HG03108 (cell line): ENCODE results near the gene ISCA1.
"Not testable (repeated sequence)": the region's sequence is repeated elsewhere in the genome, so short reads cannot be mapped to it uniquely, and the experiment has no call there.

Source experiments
- ATAC-seq: cut with Tn5 transposase; IDR thresholded peaks from one replicate; pipeline ENCODE4 v1.9.1; 2021; ENCODE audit warnings: moderate library complexity; ENCODE audit not compliant: unreplicated experiment

ISCA1 gene

DNA sequence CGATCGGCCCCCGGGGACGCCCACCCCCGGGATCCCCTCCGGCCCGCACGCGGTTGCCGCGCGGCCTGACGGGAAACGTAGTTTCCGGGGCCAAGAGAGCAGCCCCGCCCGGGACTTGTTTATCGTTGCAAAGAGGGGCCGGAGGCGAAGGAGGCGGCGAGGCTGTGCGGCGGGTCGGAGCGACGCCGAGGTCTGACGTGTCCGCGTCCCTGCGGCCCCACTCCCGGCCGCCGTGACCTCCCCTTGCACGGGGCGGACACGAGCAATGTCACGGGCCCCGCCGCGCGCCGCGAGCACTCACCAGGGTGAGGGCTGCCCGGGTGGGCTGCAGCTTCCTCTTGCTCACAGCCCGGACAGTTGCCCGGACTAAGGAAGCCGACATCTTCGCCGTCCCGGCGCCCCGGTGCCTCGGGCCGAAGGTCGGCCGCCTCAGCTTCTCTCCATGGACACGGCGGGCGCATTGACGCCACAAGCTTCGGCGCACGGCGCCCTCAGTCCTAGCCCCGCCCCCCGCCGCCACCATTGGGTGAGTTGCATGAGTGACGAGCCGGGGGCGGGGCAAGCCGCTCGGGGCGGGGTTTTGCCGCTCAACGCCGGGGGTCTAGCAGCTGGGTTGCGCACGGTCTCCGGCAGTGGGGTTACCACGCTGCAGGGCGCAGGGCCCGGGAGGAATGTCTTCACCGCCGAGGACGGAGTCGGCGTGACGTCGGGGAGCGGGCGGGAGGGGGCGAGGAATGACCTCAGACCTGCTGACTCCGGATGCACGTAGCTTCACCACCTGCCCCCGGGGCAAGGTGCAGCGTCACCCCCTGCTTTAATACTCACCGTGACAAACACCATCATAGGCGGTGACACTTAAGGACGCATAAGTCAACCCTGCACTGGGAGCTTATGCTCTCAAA is at the start of gene ISCA1:
ISCA1 (minus strand) TSS at position 462 of the 902 bp plus-strand sequence; CDS start at position 382, 80 bp downstream.
- ATAC-seq: peak; percentile 78

- no peak for ATAC-seq
Measured at GRCh38 chr9:86330186-86330585, 47.8 kb upstream of the ISCA1 start.

DNA sequence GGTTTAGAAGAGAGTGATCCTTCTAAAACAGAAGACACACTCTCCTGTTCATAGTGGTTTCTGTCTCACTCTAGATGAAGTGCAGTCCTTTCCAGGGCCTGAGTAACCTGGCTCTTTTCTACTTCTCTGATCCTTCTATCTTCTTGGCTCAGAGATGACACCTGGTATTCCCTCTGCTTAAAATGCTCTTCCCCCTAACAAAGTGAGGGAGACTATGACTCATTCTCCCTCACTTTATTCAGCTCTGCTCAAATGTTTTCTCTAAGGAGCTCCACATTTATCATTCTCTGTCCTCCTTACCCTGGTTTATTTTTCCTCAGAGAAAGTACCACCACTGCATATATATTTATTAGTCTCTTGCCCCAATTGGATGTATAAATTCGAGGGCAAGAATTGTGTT is 47.3 kb upstream of the ISCA1 start:
- no peak for ATAC-seq

DNA sequence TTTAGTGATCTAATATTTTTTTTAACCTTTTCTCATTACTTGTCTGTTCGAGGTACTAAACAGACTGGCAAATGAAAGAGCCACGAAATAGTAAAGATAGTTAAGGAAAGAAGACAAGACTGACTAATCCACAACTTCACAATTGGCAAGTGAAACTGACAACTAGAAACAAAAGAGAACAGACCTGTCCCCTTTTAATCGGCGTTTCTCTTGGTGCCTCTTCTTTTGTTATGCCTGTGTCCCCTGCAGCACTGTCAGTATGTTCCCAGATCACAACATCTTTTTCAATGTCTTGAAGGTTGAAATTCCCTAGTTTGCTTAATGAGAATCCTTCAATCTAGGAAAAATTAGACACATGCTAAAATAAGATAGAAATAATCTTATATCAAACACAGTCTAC is 45.8 kb upstream of the ISCA1 start:
- ATAC-seq: no peak

DNA sequence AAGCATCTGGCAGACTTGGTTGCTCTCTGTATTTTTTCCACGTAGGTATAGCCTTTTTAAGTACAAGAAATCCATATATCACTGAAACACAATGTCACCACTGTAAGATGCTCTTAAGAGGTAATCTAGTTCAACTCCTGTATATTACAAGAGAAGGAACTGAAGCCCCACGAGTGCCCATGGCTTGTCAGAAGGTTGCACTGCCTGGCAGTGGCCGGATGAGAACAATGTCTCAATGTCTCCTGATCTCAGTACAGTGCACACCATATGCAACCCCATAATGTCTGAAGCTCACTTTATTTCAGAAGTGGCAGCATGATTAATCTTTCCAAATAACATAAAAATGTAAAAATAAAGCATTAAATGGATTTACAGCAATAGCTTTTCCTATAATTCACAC is 44.2 kb upstream of the ISCA1 start:
- no peak for ATAC-seq

DNA sequence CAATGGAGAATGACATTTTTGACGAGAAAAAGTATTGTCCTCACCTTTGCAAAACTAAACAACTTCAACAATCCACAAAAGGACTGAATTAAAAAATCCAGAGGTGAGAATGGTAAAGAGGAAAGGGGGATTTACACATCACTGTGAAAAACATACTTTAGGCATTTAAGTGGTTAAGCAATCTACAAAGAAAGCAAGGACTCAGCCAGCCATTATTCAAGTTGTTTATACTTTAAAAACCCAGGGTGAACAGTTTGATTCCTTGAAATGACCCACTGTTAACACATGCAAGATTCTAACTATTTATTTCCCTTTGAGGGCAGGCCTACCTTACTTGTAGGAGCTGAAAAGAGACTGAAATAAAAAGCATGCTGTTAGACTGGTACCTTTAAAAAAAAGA is 42.6 kb upstream of the ISCA1 start:
- no peak for ATAC-seq

GRCh38 chr9:86324308-86324707 is 42.0 kb upstream of the ISCA1 start:
- ATAC-seq: no peak

- ATAC-seq: no peak
Measured at GRCh38 chr9:86322973-86323644, 40.8 kb upstream of the ISCA1 start.

DNA sequence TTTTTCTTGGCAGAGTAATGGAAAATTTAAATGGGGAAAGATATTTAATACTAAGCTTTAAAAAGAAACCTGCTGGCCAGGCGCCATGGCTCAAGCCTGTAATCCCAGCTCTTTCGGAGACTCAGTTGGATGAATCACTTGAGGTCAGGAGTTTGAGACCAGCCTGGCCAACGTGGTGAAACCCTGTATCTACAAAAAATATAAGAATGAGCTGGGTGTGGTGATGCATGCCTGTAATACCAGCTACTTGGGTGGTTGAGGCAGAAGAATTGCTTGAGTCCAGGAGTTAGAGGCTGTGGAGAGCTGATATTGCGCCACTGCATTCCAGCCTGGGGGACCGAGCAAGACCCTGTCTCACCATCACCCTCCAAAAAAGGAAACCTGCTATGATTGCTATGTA is 39.0 kb upstream of the ISCA1 start:
- no peak for ATAC-seq

DNA sequence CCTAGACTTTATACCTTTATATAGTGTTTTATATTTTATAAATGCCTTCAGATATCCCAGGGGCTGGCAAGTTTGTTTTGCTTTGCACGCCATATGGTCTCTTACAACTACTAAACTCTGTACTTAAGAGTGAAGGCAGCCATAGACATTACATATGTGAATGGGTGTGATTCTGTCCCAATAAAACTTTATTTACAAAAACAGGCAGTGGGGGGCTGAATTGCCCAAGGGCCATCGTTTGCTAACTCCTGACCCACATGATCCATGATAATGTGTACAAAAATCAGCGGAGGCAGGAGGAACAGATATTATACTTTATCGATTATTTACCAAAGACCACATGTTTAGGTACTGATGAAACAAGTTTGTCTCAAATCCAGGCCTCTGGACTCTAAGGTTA is 35.8 kb upstream of the ISCA1 start:
- ATAC-seq: no peak

DNA sequence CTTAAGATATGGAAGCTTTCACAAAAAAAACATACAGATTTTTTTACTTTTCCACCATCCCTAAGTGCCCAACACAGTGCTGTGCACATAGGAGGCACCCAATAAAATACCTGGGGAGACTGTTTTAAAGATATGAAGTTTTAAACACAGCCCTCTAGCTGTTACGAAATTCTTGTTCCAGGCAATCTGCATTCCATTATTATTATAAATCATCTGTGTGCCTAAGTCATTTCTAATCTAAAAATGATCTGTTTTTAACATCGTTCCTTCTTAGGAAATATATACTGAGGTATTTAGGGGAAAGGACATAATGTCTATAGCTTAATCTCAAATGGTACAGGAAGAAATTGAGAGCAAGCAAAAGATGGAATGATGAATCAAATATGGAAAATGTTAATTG is 32.7 kb upstream of the ISCA1 start:
- ATAC-seq: no peak

DNA sequence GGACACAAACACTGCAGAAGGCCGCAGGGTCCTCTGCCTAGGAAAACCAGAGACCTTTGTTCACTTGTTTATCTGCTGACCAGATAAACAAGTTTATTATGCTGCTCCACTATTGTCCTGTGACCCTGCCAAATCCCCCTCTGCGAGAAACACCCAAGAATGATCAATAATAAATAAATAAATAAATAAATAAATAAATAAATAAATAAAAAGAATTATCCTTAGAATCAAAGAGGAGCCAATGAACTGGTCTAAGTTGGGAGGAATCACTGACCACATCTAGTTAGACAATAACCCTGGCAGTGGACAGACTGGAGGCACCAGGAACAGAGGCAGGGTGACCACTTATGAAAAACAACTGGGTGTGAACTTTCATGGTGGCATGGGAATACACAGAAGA is 30.6 kb upstream of the ISCA1 start:
- not testable (repeated sequence) for ATAC-seq

DNA sequence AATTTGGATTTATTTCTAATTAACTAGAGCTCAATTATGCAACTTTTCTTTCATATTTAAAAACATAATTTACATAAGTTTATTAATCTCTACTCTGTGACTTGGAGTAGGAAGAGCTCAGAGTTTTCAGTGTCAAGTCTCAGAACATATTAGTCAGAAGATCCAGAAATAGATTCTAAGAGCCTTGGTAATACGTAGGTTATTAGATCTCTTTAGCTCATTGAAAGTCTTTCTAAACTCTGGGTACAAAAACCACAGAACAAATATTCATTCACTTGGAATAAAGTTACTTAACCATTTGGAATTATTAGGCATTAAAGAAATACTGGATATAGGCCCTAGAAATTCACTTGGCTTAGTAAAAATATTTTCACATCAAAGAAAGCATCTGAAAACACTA is 26.3 kb upstream of the ISCA1 start:
- no peak for ATAC-seq

DNA sequence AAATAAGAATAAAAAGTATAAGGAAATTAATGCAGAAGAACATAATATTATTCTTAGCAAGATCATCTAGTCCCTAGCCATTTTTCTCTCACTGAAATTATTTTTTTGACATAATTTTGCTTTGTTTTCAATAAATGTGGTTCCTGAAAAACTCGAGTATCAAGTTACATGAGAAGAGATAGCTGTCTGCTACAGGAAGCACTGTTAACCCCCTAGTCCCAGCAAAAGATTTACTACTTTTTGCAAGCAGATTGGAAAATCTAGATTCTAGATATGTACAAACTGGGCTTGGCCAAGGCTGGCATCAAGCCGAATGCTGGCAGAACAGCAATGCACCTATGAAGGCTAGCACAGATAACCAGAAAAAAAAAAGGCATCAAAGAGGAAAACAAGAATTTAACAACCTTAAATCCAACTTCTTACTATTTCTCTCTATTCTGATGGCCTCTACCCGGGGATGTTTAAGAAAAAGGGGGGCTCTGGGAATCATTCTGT is 21.9 kb upstream of the ISCA1 start:
- ATAC-seq: no peak

DNA sequence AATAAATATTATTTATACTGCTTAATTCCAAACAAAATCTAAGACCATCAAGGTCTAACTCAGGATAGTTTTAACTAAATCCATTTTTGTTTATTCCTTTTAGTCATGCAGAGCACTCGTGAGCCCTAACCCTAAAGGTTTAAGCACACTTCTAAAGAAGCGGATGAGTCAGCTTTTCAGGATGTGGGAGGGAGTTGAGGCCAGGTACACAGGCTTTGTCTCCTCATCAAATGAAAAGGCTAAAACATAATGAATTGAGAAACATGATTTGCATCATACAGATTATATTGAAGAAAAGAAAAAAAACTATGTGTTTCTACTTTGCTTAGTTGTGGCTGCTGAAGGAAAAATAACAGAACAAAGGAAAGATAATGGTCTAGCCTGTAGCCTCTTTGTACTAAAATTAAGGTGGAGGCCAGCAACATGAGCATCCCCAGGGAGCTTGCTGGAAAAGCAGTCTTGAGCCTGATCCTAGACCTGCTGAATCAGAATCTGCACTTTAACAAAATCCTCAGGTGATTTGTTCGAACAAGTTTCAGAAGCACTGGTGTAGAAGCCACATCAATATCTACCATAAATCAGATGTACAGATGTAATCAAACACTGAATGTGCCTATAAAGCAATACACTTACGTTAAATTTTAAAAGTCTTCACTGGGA is 21.1 kb upstream of the ISCA1 start:
- ATAC-seq: no peak

DNA sequence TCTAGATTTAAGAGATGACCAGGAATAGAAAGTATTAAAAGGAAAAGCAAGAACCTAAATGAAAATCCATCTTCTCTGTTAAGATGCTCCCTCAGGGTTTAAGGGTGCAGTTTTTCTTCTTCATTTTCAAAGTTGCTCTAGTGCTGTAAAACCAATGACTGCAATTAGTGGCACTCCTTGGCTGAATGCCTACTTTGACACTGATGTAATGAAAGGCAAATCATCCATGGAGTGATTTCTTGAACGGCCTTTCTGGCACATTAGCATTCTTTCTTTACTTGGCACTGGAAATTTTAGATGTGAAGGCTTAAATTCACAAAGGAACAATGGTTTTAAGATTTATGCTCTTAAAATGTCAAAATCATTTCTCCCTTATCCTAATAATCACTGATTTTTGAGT is 19.3 kb upstream of the ISCA1 start:
- no peak for ATAC-seq

DNA sequence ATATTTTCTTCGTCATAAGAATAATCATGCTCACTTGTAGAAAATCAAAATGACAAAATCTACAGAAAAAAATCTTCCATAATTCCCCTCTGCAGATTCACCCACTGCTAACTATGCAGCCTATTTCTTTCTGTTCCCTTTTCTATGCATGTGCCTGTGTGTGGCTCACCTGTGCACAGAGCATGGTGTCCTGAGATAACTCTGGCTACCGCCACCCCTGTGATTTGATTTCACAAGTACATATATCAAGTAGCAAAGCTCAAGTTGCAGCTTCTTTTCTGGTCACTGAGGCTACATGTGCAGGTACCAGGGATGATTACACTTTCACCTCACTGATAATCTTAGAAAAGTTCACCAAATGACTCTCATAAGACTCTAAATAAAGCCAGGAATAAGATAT is 18.4 kb upstream of the ISCA1 start:
- ATAC-seq: no peak

GRCh38 chr9:86298873-86299272 is 16.5 kb upstream of the ISCA1 start:
- no peak for ATAC-seq

DNA sequence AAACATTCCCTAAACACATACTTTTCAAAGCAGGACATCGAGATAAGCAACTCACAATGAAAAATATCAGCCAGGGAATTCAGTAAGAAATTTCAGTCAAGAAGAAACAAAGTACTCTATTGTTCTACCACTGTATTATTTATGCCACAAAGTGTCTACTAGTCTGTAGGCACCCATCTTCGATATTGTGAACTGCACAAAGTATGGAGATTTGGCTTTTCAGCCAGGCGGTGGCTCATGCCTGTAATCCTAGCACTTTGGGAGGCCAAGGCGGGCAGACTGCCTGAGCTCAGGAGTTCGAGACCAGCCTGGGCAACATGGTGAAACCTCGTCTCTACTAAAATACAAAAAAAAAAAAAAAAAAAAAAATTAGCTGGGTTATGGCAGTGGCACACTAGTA is 8.0 kb upstream of the ISCA1 start:
- ATAC-seq: not testable (repeated sequence)

- ATAC-seq: no peak
Measured at GRCh38 chr9:86288499-86289198, 6.3 kb upstream of the ISCA1 start.

DNA sequence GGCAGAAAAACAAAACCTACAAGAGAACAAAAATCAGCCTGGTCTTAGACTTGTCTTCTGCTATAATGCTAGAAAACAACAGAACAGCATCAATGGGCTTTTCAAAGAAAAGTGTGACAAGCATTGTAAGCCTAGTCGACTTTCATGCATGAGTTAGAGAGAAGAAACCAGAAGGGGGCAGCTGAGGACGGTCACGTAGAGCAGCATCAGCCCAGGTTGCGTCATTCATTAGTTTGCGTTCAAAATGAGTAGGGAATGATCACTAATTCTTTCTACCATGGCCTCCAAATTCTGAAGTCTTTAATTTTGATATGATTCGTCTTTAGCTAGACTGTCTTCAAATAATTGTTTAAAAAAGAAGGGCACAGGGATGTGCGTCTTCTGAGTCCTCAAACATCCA is 4.7 kb upstream of the ISCA1 start:
- ATAC-seq: no peak
